ENCODE measurements around the gene ELMO1.

Gene ELMO1

DNA sequence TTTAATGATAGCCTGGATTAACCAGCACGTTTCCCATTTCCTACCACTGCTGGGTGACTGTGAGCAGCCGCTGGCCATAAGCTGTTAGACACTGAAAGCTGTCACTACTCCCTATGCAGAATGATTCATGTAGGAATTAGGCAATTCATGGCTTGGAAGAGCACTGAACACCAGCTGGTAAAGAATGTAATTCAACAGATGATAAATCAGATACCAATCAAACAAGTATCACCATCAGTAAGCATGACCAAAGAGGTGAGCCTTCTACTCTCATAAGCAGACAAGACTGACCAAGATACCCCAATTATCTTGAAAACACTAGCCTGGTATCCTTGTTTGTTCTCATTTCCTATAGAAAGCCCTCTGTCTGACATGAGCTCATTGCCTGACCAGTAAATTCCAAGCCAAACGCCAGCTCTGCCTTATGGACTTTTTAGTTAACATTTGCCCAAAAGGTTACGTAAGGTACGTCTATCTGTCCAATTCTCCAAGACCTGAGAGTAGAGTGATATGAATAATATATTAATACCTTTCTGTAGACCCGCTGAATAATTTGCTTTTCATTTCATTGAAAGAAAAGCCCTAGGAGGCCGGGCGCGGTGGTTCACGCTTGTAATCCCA is 127.7 kb downstream of the ELMO1 start:
- Histone ChIP-seq H4K8ac (ENCODE audit: low read depth, low read length) (no peak overlapping the region), H3K27me3 (ENCODE audit: insufficient read depth, low read length, poor library complexity) (no peaks in the 10 kb centered on the region), H4K5ac (ENCODE audit: low read length) (no peak overlapping the region), H2BK120ac (ENCODE audit: low read depth, low read length) (no peak overlapping the region), H3K9ac (ENCODE audit: low read length) (no peak overlapping the region), H3K79me1 (ENCODE audit: low read length) (no peaks in the 10 kb centered on the region), H3K4me2 (ENCODE audit: low read length) (no peak overlapping the region), H3K27ac (ENCODE audit: low read depth, low read length) (no peak overlapping the region), H3K4me3 (ENCODE audit: low read length) (no peak overlapping the region), H3K4me1 (ENCODE audit: control insufficient read depth, low read depth, low read length) (peaks cover 6% of the 10 kb centered on the region), H3K56ac (ENCODE audit: low read length) (no peak overlapping the region), H2AK5ac (ENCODE audit: low read length) (no peak overlapping the region), H3K36me3 (ENCODE audit: control insufficient read depth, insufficient read depth, low read length) (no peaks in the 10 kb centered on the region), H2BK15ac (replicated peaks; ENCODE audit: low read depth) (no peak overlapping the region), H3K18ac (ENCODE audit: low read length) (no peak overlapping the region), H3K79me2 (ENCODE audit: control insufficient read depth, insufficient read depth, low read length) (no peaks in the 10 kb centered on the region), H3K4ac (ENCODE audit: low read depth, low read length) (no peak overlapping the region), H2BK5ac (ENCODE audit: low read length) (peak overlapping the region; percentile 23), H3K23ac (ENCODE audit: low read length) (no peak overlapping the region)
- WGBS (ENCODE audit: extremely low coverage, insufficient coverage, low lambda C conversion rate): no CpG with 5 or more reads among the region's 10 CpGs
- DNase-seq: peak; percentile 9

DNA sequence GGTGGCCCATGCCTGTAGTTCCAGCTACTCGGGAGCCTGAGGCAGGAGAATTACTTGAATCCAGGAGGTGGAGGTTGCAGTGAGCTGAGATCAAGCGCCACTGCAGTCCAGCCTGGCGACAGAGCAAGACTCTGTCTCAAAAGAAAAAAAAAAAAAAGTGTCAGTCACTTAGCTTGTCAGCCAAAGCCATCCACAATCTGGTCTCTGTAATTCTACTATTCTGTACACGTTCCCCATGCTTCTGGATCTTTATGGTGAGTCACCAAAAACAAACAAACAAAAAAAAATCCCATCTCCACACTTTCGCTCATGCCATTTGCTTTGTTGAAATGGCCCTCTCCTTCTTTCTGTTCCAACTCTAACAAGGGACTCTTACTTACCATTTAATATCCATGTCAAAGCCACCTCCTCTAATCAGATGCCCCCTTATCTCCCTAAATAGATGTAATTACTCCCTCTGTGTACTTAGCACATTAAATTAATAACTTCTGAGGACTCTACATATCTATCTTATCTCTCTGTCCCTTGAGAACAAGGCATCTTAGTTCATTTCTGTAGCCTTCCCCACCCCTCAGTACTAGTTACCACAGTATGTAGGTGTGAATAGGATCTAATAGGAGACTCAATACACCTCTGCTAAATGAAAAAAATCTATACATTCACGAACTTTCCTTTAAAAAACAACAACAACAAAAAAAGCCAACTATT is 128.4 kb downstream of the ELMO1 start:
- no peak overlapping the region for H3K27ac ChIP-seq (ENCODE audit: low read depth, low read length)

DNA sequence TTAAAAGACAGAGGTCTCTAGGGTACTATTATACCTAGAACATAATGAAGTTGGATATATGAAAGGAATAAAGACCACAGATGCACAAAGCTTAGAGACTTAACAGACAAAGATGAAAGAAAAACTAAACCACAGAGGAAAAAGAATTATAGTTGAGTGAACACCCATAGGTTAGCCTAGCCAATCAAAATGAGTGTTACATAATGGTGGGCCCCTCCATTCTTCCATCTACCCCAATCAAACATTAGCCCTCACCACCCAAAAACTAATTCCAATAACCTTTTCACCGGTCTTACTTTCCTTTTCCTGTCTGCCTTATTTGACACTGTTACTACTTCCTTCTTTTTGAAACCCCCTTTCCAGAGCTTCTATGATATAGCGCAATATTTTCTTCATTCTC is 130.1 kb downstream of the ELMO1 start:
- Histone ChIP-seq H3K27me3 (ENCODE audit: insufficient read depth, low read length, poor library complexity) (no peaks in the 10 kb centered on the region), H3K27ac (ENCODE audit: low read depth, low read length) (no peak overlapping the region), H2BK15ac (replicated peaks; ENCODE audit: low read depth) (no peak overlapping the region), H4K8ac (ENCODE audit: low read depth, low read length) (no peak overlapping the region), H4K5ac (ENCODE audit: low read length) (no peak overlapping the region), H2BK120ac (ENCODE audit: low read depth, low read length) (no peak overlapping the region), H3K4ac (ENCODE audit: low read depth, low read length) (no peak overlapping the region), H3K4me3 (ENCODE audit: low read length) (no peak overlapping the region), H3K4me1 (ENCODE audit: control insufficient read depth, low read depth, low read length) (peaks cover 6% of the 10 kb centered on the region), H3K23ac (ENCODE audit: low read length) (no peak overlapping the region), H3K79me1 (ENCODE audit: low read length) (no peaks in the 10 kb centered on the region), H2AK5ac (ENCODE audit: low read length) (no peak overlapping the region), H2BK5ac (ENCODE audit: low read length) (no peak overlapping the region), H3K4me2 (ENCODE audit: low read length) (no peak overlapping the region), H3K9ac (ENCODE audit: low read length) (no peak overlapping the region), H3K36me3 (ENCODE audit: control insufficient read depth, insufficient read depth, low read length) (no peaks in the 10 kb centered on the region), H3K18ac (ENCODE audit: low read length) (no peak overlapping the region), H3K56ac (ENCODE audit: low read length) (no peak overlapping the region), H3K79me2 (ENCODE audit: control insufficient read depth, insufficient read depth, low read length) (no peaks in the 10 kb centered on the region)
- whole genome bisulfite sequencing (ENCODE audit: extremely low coverage, insufficient coverage, low lambda C conversion rate): 100% methylated on average over 2 of the region's 2 CpGs
- DNase-seq: no peak

More for the DNA sequence above, 128.4 kb downstream of the ELMO1 start:
- Histone ChIP-seq H3K4me1 (ENCODE audit: control insufficient read depth, low read depth, low read length) (peaks cover 6% of the 10 kb centered on the region), H2AK5ac (ENCODE audit: low read length) (no peak overlapping the region), H3K23ac (ENCODE audit: low read length) (no peak overlapping the region), H3K36me3 (ENCODE audit: control insufficient read depth, insufficient read depth, low read length) (no peaks in the 10 kb centered on the region), H3K56ac (ENCODE audit: low read length) (no peak overlapping the region), H3K79me2 (ENCODE audit: control insufficient read depth, insufficient read depth, low read length) (no peaks in the 10 kb centered on the region), H3K9ac (ENCODE audit: low read length) (no peak overlapping the region), H3K4me3 (ENCODE audit: low read length) (no peak overlapping the region), H4K8ac (ENCODE audit: low read depth, low read length) (no peak overlapping the region), H4K5ac (ENCODE audit: low read length) (no peak overlapping the region), H3K4me2 (ENCODE audit: low read length) (no peak overlapping the region), H3K4ac (ENCODE audit: low read depth, low read length) (no peak overlapping the region), H2BK120ac (ENCODE audit: low read depth, low read length) (no peak overlapping the region), H3K79me1 (ENCODE audit: low read length) (no peaks in the 10 kb centered on the region), H2BK5ac (ENCODE audit: low read length) (no peak overlapping the region), H3K18ac (ENCODE audit: low read length) (no peak overlapping the region), H2BK15ac (replicated peaks; ENCODE audit: low read depth) (no peak overlapping the region), H3K27me3 (ENCODE audit: insufficient read depth, low read length, poor library complexity) (no peaks in the 10 kb centered on the region)
- 86% methylated on average over 1 of the region's 6 CpGs for WGBS (ENCODE audit: extremely low coverage, insufficient coverage, low lambda C conversion rate)
- DNase-seq: peak; percentile 29

DNA sequence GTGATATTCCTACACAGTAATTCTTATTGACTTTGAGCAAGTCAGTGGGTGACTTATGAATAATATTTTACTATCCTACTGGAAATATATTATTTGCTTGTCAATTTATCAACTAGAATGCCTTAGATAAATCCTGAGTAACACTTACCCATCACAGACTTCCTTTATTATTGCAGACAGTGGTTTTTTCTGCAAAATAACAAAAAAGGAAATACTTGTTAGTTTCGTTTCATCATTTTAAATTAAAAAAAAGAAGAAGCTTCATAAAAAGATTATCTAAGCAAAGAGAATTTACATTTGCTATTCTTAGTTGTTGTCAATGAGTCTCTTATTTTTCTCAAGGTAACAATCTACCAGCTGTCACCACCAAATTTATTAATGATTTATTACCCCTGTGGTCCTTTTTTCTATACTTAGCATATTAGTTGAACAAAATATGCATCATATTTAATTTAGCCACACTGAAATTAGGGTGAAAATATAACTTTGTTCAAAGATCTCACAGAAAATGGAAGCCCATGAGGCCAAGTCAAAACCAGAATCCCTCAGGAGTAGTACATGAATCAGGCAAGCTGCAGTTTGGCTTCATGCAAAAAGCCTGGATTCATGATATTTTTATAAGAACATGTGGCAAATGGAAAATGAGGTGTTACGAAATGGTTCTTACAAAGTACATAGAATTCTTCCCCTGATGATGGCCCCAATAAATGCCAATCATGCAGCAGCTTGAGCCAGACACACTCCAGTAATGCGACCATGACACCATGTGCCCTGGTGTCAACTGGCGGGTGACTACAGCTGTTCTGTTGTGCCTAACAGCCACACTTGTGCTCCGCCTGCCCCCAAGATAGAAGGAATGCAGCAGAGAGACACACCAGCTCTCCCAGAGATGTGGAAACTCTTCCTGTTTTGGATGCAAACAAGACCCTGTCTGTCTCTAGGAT is 132.6 kb downstream of the ELMO1 start:
- no peak overlapping the region for H2BK5ac ChIP-seq (ENCODE audit: low read length)
- no peak for DNase-seq
- no CpG with 5 or more reads among the region's 5 CpGs for WGBS (ENCODE audit: extremely low coverage, insufficient coverage, low lambda C conversion rate)
- H3K4me3 ChIP-seq (ENCODE audit: low read length): no peak overlapping the region
- H4K8ac ChIP-seq (ENCODE audit: low read depth, low read length): no peak overlapping the region
- H3K56ac ChIP-seq (ENCODE audit: low read length): no peak overlapping the region
- H3K27ac ChIP-seq (ENCODE audit: low read depth, low read length): no peak overlapping the region
- H2AK5ac ChIP-seq (ENCODE audit: low read length): no peak overlapping the region
- H3K36me3 ChIP-seq (ENCODE audit: control insufficient read depth, insufficient read depth, low read length): no peaks in the 10 kb centered on the region
- no peak overlapping the region for H3K4ac ChIP-seq (ENCODE audit: low read depth, low read length)
- no peak overlapping the region for H3K18ac ChIP-seq (ENCODE audit: low read length)
- H3K23ac ChIP-seq (ENCODE audit: low read length): no peak overlapping the region
- no peak overlapping the region for H3K4me2 ChIP-seq (ENCODE audit: low read length)
- no peak overlapping the region for H2BK120ac ChIP-seq (ENCODE audit: low read depth, low read length)
- no peaks in the 10 kb centered on the region for H3K79me1 ChIP-seq (ENCODE audit: low read length)
- H2BK15ac ChIP-seq (replicated peaks; ENCODE audit: low read depth): no peak overlapping the region
- peaks cover 6% of the 10 kb centered on the region for H3K4me1 ChIP-seq (ENCODE audit: control insufficient read depth, low read depth, low read length)
- no peak overlapping the region for H4K5ac ChIP-seq (ENCODE audit: low read length)
- no peak overlapping the region for H3K9ac ChIP-seq (ENCODE audit: low read length)
- H3K79me2 ChIP-seq (ENCODE audit: control insufficient read depth, insufficient read depth, low read length): no peaks in the 10 kb centered on the region
- H3K27me3 ChIP-seq (ENCODE audit: insufficient read depth, low read length, poor library complexity): no peaks in the 10 kb centered on the region

- no peak overlapping the region for H3K4me2 ChIP-seq (ENCODE audit: low read length)
- H4K5ac ChIP-seq (ENCODE audit: low read length): no peak overlapping the region
- no peak overlapping the region for H3K4ac ChIP-seq (ENCODE audit: low read depth, low read length)
- H3K9ac ChIP-seq (ENCODE audit: low read length): no peak overlapping the region
- no peaks in the 10 kb centered on the region for H3K79me2 ChIP-seq (ENCODE audit: control insufficient read depth, insufficient read depth, low read length)
- H3K4me1 ChIP-seq (ENCODE audit: control insufficient read depth, low read depth, low read length): no peaks in the 10 kb centered on the region
- H3K27ac ChIP-seq (ENCODE audit: low read depth, low read length): no peak overlapping the region
- no peak overlapping the region for H3K56ac ChIP-seq (ENCODE audit: low read length)
- no peaks in the 10 kb centered on the region for H3K27me3 ChIP-seq (ENCODE audit: insufficient read depth, low read length, poor library complexity)
- no peak overlapping the region for H2BK120ac ChIP-seq (ENCODE audit: low read depth, low read length)
- H3K79me1 ChIP-seq (ENCODE audit: low read length): no peaks in the 10 kb centered on the region
- no peak for DNase-seq
- no peak overlapping the region for H3K4me3 ChIP-seq (ENCODE audit: low read length)
- no CpG with 5 or more reads among the region's 1 CpG for WGBS (ENCODE audit: extremely low coverage, insufficient coverage, low lambda C conversion rate)
- H3K18ac ChIP-seq (ENCODE audit: low read length): no peak overlapping the region
- no peak overlapping the region for H2AK5ac ChIP-seq (ENCODE audit: low read length)
- no peak overlapping the region for H3K23ac ChIP-seq (ENCODE audit: low read length)
- H3K36me3 ChIP-seq (ENCODE audit: control insufficient read depth, insufficient read depth, low read length): no peaks in the 10 kb centered on the region
- H4K8ac ChIP-seq (ENCODE audit: low read depth, low read length): no peak overlapping the region
- no peak overlapping the region for H2BK5ac ChIP-seq (ENCODE audit: low read length)
- H2BK15ac ChIP-seq (replicated peaks; ENCODE audit: low read depth): no peak overlapping the region
These were observed 136.1 kb downstream of the ELMO1 start for GRCh38 chr7:37312608-37313007.
